HEK293T (cell line): ENCODE results near the gene CBX4.

Experiments
- ARNT ChIP-seq: fragments of 450-650 bp; IDR thresholded peaks from 2 replicates; pipeline ENCODE4 v1.6.1; 2017; ENCODE audit warnings: mild to moderate bottlenecking
- BHLHE40 ChIP-seq: fragments of 450-650 bp; IDR thresholded peaks from 2 replicates; pipeline ENCODE4 v1.6.1; 2016; ENCODE audit warnings: mild to moderate bottlenecking, moderate library complexity, borderline replicate concordance
- CTBP1 ChIP-seq: fragments of 450-650 bp; IDR thresholded peaks from 2 replicates; pipeline ENCODE4 v1.6.1; 2016; ENCODE audit warnings: borderline replicate concordance
- ELF4 ChIP-seq: fragments of 450-650 bp; IDR thresholded peaks from 2 replicates; pipeline ENCODE4 v1.6.1; 2017; ENCODE audit warnings: antibody characterized with exemption
- FOXA1 ChIP-seq: fragments of 450-650 bp; IDR thresholded peaks from 2 replicates; pipeline ENCODE4 v1.6.1; 2016; ENCODE audit warnings: mild to moderate bottlenecking
- FOXK2 ChIP-seq: fragments of 450-650 bp; IDR thresholded peaks from 2 replicates; pipeline ENCODE4 v1.6.1; 2016; ENCODE audit warnings: mild to moderate bottlenecking
- LEF1 ChIP-seq: fragments of 450-650 bp; IDR thresholded peaks from 2 replicates; pipeline ENCODE4 v1.6.1; 2017; ENCODE audit warnings: mild to moderate bottlenecking, borderline replicate concordance
- NFRKB ChIP-seq: fragments of 450-650 bp; IDR thresholded peaks from 2 replicates; pipeline ENCODE4 v1.6.1; 2016; ENCODE audit warnings: mild to moderate bottlenecking, moderate library complexity
- SP1 ChIP-seq: fragments of 450-650 bp; IDR thresholded peaks from 2 replicates; pipeline ENCODE4 v1.6.1; 2017
- SUZ12 ChIP-seq: fragments of 450-650 bp; IDR thresholded peaks from 2 replicates; pipeline ENCODE4 v1.6.1; 2016; ENCODE audit warnings: mild to moderate bottlenecking
- TARDBP ChIP-seq: fragments of 450-650 bp; IDR thresholded peaks from 2 replicates; pipeline ENCODE4 v1.6.1; 2016
- ZNF384 ChIP-seq: fragments of 450-650 bp; IDR thresholded peaks from 2 replicates; pipeline ENCODE4 v1.6.1; 2016
- TF ChIP-seq, protein P1 (sequence below): fragments of 450-650 bp; IDR thresholded peaks from 2 replicates; pipeline ENCODE4 v1.6.1; 2016

DNA sequence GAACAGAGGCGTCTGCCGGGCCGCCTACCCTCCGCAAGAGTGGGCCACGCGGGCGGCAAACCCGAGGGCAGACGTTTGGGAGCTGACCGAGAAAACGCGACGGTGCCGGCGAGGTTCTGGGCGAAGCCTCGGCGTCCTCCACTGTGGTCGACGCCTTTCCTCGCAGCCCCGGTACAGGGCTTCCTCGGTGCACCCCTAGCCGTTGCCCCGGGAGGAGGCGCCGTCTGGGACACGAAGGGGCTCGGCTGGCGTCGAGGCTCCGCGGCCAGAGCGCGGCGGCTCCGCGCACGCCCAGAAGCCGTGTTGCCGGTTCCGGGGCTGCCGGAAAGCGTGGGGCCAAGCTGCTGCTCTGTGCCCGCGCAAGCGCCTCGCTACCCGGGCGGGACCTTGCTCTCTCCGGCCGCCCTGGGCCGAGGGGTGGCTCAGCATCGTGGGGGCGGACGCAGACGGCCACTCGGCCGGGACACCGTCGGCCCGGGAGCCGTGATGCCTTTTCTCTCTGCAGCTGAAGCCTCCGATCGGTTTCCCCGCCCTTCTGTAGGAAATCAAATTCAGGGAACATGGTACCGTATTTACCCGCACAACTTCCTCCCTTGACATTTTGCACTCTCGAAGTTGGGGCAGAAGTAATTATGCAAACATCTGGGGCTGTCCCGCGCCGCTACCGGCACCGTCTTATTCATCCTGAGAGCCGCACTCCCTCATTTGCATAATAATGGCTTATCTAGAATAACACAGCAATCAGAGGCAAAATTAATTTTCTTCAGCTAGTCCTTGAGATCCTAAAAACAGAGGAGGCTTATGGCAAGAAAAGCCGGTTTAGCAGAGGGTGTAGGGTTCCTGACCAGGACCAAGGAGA is 35.0 kb downstream of the CBX4 start:
- no peak for TF ChIP-seq TARDBP
- TF ChIP-seq BHLHE40: no peak
- TF ChIP-seq FOXA1: no peak
- no peak for TF ChIP-seq FOXK2
- TF ChIP-seq SP1: no peak
- TF ChIP-seq SUZ12: no peak
- TF ChIP-seq CTBP1: no peak
- no peak for TF ChIP-seq NFRKB
- TF ChIP-seq LEF1: no peak
- TF ChIP-seq, protein P1, sequence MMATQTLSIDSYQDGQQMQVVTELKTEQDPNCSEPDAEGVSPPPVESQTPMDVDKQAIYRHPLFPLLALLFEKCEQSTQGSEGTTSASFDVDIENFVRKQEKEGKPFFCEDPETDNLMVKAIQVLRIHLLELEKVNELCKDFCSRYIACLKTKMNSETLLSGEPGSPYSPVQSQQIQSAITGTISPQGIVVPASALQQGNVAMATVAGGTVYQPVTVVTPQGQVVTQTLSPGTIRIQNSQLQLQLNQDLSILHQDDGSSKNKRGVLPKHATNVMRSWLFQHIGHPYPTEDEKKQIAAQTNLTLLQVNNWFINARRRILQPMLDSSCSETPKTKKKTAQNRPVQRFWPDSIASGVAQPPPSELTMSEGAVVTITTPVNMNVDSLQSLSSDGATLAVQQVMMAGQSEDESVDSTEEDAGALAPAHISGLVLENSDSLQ: no peak
- no peak for TF ChIP-seq ELF4
- no peak for TF ChIP-seq ARNT
- TF ChIP-seq ZNF384: no peak
